Activated naive CD4-positive, alpha-beta T cell treated with anti-CD3 and anti-CD28 coated beads, Interleukin-2, amount 50 U/mL, for 16 hours (primary cell): ENCODE measurements around the gene ABHD5.

Experiments
- DNase-seq: peaks from one replicate; pipeline ENCODE4 v3.0.0-alpha.2; 2020

Gene ABHD5

DNA sequence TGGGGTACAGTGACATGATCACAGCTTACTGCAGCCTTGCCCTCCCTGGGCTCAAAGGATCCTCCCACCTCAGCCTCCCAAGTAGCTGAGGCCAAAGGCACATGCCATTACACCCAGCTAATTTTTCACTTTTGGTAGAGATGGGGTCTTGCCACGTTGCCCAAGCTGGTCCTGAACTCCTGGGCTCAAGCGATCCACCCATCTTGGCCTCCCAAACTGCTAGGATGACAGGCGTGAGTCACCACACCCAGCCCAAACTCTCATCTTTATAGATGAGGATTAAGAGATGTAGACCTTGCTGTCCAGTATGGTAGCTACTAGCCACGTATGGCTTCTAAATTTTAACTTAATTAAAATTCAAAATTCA is 4.4 kb upstream of the ABHD5 start:
- no peak for DNase-seq

DNA sequence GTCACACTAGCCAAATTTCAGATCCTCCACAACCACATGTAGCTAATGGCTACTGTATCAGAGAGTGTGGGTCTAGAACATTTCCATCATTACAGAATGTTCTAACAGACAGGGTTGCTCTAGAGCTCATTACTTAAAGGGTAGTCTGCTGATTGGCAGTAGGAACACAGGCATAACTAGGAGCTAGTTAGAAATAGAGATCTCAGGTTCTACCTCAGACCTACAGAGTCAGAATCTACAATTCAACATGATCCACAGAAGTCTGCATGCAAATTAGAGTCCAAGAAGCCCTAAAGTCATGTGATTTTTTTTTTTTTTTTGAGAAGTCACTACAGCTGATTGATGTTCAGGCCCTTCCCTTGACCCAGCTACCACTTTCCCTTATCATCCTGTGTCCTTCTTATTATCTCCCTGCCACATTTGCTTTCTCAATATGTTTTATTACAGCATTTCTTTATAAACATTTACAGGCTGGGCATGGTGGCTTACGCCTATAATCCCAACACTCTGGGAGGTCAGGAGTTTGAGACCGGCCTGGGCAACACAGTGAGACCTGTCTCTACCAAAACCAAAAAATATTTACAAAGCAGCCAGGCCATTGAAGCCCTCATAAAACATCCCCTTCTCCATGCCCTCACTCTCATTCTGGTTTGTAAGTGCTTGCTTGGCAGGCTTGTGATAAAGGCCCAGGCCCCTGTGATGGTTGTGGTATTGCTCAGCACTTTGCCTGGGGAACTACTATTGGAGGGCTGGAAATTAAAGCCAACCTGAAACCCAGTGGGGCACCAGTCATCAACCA is 3.8 kb upstream of the ABHD5 start:
- no peak for DNase-seq

DNA sequence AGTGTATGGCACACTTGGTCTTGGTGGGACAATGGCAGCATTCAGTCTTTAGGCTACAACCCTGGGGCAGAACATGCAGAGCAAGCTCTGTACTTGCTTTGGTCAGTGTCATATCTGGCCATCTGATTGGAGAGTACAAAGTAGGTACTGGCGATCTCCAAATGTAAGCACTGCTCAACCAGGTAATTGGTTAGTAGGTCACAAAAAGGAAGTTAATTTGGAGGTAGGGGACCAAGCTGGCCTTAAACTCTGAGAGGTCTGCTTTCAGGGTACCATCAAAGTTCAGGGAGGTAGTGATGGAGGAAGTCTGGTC is 3.3 kb upstream of the ABHD5 start:
- no peak for DNase-seq

DNA sequence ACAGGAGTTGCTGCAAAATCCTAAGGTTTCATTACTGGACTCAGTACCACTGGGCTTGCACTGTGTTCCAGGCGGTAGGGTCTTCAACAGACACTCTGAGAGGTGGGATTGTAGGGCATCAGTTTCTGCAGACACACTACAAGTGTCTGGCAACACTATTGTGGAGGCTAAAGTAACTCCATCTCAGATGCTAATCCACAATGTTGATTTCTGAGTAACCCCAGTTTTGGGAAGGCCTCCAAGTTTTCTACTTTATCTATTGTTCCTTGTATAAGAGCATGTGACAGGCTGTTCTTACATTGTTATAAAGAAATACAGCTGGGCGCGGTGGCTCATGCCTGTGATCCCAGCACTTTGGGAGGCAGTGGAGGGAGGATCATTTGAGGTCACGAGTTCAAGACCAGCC is 2.5 kb upstream of the ABHD5 start:
- DNase-seq = no peak

DNA sequence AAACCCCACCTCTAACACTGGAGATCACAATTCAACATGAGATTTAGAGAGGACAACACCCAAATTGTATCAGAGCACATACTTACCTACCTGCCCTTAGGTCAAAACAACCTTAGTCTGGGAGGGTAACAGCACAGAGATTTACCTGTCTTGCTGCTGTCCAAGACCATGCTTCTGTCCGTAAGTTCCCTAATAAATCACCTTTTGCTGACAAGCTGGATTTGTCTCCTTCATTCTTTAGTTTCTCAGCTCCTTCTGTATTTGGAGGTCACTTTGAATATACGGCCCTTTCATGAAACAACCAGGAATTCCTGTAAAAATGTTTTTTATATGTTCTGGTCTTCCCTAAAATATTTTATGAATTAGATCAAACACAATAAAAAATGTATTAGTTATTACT is 1.6 kb upstream of the ABHD5 start:
- DNase-seq = no peak

DNA sequence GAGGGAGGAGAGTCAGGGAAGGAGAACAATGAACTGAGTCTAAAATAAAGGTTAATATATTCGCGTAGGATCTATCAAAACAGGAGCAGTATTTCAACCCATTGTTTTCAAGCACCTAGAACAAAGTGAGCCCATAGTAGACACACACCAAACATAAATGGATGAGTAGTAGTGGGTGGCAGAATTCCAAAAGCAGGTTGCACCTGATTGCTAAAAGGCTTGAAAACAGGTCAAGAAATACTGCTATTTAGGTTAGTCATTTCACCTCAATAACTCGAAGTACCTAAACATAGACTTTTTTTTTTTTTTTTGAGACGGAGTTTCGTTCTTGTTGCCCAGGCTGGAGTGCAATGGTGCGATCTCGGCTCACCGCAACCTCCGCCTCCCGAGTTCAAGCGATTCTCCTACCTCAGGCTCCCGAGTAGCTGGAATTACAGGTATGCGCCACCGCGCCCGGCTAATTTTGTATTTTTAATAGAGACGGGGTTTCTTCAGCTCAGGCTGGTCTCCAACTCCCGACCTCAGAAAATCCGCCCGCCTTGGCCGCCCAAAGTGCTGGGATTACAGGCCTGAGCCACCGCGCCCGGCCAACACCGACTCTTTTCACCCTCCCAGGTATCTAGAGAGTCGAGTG is 855 bp upstream of the ABHD5 start:
- no peak for DNase-seq

DNA sequence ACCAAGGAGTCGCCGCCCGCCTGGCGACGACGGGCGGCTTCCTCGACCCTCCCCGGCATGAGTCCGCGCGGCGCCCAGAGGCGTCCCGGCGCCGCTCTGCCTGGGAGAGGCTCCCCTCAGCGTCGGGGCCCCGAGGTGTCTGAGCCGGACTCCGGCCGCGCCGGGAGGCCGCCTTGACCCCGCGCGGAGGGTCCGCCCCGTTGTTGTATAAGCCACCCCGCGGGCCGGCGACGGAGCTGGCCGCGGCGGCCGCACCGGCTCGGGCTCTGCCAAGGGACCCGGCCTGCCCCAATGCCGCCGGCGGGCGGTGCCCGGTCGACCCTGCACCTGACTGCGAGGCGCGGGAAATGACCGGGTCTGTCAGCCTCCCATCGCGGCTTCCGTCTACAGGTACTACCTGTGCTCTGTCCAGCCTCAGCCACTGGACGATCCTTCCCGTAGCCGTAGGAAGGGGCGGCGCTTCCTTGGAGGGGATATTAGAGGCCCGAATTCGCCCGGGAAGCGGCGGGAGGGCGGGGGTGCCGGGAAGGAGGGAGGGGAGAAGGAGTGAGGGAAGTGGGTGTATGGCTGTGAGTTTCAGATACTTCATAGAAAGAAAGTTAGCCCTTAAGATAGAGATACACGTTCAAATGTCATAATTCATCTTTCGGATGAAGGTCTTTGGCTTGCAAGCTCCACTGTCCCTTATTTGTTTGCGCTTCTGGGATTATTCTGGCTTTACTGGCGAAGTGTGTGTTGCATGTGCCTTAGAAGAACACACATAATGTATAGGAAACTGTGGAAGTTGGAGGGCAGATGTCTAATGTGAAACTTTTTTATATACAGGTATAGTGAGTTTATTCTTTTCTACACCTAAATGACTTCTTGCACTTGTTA is 620 bp downstream of the ABHD5 start:
- DNase-seq = peak; percentile 42

DNA sequence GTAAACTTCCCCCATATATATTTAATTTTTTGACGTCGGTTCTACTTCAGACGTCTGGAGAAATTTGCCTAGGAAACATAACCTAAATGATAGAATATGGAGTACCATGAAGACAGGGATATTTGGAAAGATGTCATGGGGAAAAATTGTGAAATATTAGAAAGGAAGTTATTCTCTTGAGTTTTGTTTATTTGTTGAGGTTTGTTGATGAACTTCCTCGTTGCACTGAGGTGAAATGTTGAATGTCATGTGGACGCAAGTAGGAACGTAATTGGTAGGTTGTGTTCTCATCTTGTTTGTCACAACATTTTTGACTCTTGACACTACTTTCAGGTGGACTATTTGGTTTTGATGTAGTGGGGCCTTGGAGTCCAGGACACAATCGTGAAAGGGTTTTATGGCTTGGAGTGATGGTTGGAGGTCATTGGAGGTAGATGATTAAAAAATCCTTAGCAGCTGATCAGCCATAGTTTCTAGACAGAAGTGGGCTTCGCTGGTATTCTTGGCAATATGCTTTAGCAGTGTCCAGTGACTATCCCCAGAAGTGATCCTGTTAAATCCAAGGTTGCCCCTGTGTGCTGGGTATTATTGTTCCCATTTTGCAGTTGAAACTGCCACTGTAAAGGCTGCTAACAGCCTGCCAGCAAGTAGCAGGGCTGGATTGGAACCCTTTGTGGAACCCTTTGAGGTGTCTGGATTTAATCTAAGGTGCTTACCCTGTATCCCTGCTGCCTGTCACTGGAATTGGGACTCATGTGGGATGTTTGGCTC is 1.5 kb downstream of the ABHD5 start:
- DNase-seq = no peak

DNA sequence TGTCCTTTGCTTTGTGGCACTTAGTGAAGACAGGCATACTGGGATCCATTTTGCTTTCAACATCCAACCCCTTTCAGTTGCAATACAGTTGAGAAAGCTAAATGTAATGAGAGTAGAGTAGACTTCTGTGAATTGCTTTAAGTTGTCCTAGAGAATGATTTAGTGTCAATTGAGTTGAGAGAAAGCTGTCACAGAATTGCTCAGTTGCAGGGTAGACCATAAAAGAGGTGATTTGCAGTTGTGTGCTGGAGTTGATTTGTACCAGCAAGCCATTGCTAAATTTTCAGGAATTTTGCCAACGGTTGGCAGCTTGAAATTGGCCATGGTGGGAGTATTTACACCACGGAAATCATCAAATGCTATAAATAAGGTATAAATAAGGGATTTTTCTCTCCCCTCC is 2.2 kb downstream of the ABHD5 start:
- no peak for DNase-seq

DNA sequence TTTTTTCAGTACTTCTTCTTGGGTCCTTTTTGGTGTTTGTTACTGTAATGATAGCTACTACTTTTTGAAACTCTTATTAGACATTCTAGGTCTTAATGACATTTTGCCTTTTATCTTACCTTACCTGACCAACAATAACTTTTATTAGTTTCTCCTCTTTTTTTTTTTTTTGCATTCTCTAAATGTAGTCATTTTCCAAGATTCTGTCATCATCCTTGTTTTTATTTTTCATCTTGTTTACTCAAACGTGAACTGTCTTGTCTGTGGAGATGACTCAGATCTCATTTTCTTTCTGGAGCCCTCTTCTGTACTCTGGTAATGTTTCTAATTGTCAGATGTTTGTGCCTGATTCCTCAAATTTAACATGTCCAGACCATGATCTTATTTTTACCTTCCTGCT is 2.9 kb downstream of the ABHD5 start:
- no peak for DNase-seq

DNA sequence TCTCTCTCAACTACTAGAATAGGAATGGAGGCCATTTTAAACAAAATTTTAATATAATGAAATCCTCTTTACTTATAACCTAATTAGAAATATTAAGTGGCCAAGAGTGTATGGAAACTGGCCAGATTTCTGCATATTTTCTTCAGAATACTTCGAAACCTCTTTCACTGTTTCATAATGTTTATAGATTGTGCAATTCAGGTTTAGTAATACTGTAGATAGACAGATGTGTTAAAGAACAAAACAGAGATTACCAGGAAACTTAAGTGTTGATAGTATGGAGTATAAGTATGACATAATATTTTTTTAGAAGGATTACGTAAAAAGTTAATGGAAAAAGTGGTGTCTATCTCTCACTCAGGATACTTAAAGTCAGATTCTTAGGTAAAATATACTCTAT is 4.7 kb downstream of the ABHD5 start:
- no peak for DNase-seq

DNA sequence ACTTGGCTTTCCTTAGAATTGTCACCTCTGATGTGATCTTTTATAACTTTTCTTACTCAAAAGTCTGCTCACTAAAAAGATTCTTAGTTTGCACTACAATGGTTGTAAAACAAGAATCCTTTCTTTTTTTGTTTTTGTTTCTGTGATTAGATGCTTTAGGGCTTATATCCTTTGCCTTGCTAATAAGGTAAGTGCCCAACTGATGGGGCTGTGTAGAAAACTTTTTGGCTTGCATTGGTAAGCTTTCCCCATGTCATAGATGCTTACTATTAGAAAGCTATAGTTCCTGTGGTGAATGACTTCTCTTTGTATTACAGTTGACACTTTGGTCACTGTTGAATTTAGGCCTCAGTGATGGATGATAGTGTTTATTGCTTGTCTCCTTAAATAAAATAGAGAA is 5.1 kb downstream of the ABHD5 start:
- no peak for DNase-seq

DNA sequence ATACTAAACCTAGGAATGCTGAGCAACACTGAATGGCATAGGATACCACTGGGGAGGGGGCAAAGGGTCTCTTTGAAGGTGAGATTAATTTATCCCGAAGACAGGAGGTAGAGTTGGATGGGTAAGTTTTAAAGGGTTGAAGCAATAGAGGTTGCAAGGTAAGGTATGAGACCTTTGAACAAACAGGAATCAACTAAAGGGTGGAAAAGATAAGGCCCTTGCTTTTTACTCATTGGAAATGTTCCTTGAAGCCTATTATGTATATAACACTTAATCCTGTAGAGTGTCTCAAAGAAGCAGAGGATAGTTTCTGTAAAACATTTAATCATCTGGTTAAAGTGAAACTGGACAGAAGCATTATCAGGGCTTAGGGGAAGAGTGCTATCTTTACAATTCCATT is 5.7 kb downstream of the ABHD5 start:
- DNase-seq = no peak

DNA sequence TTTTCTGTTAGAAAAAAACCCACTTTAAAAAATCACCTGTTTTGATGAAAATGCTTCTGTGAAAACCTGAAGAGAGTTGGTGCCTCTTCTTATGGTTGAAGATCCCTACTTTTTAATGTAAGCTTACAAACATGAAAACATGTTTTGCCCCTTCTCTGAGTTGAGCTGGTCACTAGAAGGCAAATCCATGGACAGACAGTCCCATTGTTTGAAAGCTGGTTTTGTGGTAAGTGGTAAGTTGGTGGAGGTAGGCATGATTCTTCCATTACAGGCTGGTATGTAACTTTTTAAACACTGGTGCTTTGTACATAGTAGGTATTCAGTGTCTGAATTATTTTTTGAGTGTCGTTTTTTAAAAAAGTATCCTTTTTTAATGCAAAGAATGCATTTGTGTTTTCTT is 6.1 kb downstream of the ABHD5 start:
- DNase-seq = no peak

DNA sequence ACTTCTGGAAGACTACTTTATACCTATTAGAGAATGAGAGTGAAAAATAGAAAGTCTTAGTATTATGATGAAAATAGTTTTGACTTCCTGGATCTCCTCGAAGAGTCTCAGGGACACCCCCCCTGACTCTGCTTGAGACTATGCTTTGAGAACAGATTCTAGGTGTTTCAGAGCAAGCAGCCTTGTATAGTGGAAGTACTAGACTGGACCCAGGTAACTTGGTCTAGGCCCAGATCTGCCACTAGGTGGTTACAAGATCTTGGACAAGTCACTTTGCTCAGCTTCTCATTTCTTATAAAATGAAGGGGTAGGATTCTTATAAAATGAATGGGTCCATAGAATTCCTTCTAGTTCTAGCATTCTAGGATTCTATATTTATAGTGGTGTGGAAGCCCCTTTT is 9.1 kb downstream of the ABHD5 start:
- no peak for DNase-seq

DNA sequence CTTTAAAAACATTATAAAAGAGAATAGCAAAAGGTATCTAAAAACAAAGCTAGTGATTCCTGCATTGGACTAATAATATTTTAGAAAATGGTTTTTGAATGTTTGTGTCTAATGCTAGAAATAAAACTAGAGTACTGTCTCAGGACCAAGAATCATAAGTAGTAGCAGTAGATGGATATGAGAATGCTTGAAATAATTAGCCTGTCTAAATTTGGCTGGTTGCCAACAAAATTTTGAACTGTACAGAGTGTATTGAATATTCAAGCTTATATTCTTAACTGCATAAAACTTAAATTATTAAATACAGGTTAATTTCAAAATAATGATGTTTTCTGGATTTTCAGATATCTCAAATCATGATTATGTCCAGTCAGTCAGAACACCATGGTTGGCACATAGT is 14.0 kb downstream of the ABHD5 start:
- DNase-seq = no peak

DNA sequence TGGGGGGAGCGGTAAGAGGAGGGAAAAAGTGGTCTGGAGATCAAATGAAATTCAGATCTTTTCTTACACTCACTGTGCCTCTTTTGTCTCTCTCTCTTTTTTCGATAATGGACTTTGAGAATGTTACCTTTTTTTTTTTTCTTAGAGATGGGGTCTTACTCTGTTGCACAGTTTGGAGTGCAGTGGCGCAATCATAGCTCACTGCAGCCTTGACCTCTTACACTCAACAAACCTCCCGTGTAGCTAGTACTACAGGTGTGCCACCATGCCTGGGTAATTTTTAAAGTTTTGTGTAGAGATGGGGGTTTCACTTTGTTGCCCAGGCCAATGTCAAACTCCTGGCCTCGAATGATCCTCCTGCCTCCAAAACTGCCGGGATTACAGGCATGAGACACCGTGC is 15.6 kb downstream of the ABHD5 start:
- DNase-seq = no peak

DNA sequence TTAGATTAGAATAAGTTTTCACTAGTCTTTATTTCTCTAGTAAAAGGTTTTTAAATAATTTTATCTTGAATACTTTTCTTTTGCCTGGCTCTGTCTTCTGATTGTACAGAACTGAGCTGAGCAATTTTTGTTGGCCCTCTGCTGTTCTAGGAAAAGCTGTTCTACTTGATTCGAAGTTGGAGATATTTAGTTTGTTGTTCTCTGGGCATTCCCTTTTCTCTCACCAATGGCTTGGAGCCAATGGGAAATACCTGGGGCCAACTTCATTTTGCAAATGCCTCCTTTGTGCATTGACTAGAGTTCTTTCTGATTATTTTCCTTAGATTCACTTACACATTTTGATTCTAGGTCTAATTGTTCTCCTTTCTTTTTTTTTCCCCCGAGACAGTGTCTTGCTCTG is 16.5 kb downstream of the ABHD5 start:
- DNase-seq = no peak

DNA sequence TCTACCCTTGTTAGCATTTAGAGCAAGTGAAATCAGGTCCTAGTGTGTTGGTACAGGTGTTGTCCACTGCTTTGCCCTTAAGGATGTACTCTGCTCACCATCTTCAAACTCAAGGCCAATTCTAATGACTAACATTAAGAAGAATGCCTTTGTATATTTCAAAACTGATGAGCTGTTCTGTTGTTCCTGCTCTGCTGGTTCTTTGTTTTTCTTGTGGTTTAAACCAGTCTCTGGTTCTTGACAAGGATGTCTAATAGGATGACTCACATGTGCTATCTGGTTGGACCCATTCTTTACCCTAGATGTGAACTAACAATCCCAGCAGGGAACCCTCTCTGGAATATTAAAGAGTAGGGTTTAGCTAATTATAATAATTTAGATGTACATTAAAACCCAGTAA is 17.3 kb downstream of the ABHD5 start:
- DNase-seq = no peak

DNA sequence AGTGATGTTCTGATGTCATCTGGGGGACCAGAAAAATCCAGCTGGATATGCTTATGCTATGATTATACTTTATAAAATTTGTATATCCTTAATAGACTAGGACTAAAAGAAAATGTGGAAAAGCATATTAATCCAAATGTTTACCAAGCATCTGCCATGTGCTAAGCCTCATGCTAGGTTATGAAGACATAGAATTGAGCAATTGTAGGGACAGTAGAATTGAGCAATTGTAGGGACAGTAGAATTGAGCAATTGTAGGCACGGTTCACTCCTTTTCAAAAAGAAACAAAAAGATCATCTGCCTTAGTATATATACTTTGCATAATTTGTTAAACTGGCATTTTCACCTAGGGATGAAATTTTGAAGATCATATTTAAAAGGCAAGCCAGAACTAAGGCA is 18.3 kb downstream of the ABHD5 start:
- DNase-seq = no peak

DNA sequence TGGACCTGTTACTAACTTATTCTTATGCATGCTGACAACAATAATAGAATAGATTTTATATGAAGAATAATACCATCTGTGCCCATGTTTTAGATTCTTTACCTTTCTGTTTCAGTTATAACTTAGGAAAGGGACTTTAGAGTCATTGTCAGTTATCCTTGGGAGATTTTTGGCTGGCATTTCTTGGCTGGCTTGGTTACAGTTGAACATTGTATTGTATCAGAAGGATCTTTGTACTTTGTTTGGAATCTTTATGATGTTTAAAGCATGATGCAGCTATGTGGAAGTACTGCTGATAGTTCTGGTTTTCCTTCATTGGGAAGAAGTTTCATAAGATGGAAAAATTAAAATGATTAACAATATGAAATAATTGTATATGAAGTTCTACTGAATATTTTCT is 19.9 kb downstream of the ABHD5 start:
- DNase-seq = no peak

DNA sequence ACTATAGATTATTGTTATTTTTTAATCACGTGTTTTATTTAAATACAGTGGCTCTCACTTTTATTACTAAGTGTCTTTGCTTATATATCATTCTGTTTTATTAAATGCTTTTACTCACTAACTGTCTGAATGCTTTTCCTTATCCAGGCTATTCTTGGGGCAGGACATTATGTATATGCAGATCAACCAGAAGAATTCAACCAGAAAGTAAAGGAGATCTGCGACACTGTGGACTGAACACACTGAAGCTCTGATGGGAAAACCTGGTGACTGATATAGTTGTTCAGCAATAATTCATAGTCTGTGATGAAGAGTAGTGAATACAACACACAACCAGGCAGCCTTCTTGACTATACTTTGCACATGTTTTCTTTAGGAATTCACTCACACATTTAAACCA is 27.6 kb downstream of the ABHD5 start:
- DNase-seq = no peak

DNA sequence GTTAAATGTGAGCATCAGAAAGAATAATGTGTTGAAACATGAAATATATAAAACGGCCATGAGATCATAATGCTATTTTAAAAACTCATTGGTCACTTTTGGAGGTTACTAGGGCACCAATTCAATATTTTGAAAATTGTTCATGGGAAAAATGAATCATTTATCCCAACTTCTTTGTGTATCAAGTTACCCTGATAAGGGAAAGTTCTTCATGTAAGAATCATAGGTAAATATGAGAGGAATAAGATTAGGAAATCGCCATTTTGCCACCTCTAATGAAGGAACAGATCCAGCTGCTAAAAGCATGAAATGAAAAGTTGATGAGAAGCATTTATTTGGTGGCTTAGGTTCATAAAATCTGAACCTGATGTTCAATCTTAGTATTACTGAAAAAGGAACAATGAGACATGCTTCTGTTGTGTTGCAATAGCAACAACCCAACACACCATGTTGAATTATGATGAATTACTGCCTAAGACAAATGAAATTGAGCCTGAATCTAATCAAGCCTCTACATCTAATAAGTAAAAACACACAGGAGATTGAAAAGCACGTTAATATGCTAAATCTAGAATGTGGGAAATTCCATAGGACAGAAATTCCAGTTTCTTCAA is 32.5 kb downstream of the ABHD5 start:
- no peak for DNase-seq
